ENCODE measurements around the gene GMPR.

DNA sequence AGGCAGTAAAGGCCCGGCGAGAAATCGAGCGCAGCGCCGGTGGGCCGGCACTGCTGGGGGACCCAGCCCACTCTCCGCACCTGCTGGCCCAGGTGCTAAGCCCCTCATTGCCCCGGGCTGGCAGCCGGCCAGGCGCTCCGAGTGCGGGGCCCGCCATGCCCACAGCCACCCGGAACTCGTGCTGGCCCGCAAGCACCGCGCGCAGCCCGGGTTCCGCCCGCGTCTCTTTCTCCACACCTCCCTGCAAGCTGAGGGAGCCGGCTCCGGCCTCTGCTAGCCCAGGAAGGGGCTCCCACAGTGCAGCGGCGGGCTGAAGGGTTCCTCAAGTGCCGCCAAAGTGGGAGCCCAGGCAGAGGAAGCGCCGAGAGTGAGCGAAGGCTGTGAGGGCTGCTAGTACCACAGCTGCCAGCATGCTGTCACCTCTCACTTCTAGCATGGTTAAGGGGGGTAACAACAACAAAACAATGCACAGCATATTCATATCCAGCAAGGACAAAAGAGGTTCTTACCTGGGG lies 11.3 kb upstream of the GMPR start:
- TF ChIP-seq, protein P1, sequence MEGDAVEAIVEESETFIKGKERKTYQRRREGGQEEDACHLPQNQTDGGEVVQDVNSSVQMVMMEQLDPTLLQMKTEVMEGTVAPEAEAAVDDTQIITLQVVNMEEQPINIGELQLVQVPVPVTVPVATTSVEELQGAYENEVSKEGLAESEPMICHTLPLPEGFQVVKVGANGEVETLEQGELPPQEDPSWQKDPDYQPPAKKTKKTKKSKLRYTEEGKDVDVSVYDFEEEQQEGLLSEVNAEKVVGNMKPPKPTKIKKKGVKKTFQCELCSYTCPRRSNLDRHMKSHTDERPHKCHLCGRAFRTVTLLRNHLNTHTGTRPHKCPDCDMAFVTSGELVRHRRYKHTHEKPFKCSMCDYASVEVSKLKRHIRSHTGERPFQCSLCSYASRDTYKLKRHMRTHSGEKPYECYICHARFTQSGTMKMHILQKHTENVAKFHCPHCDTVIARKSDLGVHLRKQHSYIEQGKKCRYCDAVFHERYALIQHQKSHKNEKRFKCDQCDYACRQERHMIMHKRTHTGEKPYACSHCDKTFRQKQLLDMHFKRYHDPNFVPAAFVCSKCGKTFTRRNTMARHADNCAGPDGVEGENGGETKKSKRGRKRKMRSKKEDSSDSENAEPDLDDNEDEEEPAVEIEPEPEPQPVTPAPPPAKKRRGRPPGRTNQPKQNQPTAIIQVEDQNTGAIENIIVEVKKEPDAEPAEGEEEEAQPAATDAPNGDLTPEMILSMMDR (conservative IDR thresholded peaks at IDR 0.05 in 1 of 2, IDR thresholded peaks at IDR 0.05 in 1 of 2; ENCODE audit: extremely low read depth in 1 of 2, insufficient read depth in 1 of 2, low read depth in 1 of 2, low read length in 2 of 2): no peak
- TF ChIP-seq EZH2 (IDR thresholded peaks at IDR 0.05; ENCODE audit: borderline replicate concordance, low read length): no peak
